HG02885 (cell line): Measurements from ENCODE around the gene ATXN1.

Experiments used
- ATAC-seq: cut with Tn5 transposase; IDR thresholded peaks from one replicate; pipeline ENCODE4 v1.9.1; 2021; ENCODE audit warnings: mild to moderate bottlenecking; ENCODE audit not compliant: unreplicated experiment, poor library complexity

The ATXN1 gene

DNA sequence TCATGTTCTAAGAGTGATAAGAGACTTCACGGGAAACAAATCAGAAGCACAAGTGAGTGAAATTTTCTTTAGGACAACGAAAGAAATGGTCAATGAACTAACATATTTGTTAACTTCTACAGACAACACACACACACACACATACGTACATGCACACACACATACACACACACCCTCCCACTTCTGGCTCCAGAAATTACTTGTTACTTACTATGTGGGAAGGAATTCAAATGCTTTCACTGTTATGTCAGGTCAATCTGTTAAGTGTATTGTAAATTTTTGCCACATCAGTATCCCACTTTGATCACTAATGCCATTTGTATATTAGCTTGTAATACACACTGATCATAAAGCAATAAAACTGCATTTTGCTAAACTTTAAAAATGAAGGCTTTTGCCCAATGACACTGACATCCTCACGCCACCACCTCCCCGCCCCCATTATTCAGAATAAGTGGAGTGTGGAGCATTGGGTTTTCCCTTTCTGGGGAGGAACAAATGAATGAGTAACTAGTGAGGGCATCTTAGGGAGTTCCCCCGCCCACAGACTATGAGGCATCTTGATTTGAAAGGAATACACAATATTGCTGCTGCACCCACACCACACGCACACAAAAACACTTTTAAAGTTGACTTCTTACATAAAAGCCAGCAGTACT, 76.2 kb downstream of the ATXN1 start:
- ATAC-seq = peak; percentile 59

DNA sequence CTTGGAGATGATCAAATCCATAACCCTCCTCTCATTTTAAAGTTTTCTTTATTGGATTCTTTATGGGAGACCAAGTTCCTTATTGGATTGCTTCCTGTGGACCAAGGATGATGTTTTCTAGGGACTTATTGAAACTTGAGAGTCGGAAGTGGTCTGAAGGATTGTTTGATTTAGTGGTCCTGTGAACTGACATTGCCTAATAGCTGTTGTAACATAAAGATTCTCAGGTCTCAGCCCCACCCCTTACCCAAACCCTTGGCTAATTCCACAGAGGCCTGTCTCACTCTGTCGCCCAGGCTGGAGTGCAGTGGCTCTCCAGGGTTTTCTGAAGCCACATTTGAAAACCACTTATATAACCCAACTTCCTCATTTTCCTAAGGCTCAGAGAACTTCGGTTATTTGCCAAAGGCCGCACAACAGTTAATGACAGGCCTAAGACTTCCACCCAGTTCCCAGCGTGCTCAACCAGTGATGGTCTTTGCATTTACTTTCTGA, 77.0 kb downstream of the ATXN1 start:
- no peak for ATAC-seq

DNA sequence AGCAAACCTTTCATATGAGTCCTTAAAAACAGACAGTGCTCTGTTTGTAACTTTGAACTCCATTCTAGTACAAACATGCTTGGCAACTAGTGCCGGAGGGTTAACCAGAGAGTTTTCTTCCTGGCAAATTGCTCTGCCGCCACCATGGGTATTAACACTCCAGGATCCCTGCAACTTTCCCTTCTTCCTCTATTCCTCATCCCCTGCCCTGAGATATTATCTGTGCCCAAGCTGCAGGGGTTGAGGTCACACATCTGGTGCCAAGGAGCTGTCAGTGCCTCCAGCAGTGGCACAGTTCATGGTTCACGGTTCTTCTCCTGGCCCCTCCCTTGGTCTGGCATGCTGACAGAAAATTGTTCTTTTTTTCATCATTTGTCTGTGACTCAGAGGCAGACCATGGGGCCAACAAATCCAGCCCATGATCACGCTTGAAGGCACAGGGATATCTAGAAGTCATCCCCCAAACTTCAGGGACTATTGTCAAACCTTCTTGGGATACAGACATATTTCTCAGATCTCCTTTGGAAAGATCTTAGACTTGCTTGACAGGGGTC, 77.5 kb downstream of the ATXN1 start:
- no peak for ATAC-seq

DNA sequence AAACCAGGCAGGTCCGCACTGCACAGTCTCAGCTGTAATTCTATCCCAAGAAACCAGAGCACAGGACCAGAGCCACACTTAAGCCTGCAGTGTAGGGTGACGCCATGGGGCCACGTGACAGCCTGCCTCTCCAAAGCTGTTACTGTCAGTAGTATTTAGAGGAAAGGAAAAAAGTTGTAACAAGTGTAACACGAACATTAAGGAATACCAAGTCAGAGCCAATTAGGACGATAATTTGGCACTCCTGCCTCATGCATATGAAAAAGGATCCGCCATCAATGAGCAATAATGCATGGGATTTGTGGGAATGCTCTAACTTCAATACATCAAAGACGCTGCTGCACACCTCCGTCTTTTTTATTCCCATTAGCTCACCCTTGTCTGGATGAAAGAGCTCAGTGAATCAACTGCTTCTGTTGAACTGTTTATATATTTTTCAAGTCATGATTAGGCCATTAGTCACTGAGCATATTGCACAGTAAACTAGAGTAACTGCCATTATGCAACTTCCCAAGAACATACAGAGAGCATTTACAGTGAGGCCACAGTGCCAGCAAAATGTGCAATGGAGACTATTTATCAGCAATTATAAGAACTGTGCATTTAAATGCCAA, 79.9 kb downstream of the ATXN1 start:
- ATAC-seq = no peak

DNA sequence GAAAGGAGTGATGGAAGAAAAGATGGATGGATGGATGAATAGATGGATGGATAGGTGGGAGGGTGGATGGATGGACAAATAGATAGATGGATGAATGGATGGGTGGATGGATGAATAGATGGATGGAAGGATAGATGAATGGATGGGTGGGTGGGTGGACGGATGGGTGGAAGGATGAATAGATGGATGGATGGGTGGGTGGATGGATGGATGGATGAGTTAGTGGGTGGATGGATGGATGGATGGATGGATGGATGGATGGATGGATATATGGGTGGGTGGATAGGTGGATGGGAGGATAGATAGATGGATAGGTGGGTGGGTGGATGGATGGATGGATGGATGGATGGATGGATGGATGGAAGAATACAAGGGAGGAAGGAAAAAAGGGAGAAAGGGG, 82.2 kb downstream of the ATXN1 start:
- no peak for ATAC-seq

DNA sequence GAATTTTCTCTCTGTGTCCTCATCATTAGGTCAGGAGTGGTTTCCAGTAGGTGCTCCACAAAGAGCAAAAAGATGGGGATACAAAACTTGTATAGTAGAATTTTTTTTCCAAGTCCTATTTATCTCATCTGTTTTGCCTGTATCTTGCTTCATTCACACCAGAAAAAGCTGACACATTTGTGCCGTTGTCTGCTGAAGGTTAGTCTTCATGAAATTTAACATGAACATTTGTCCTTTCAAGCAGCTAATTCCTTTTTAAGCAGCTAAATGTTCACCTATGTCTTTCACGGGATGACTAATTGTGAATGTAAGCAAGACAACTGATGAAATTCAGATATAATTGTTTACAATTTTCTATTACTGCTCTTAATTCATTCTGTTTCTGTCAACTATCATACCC, 83.8 kb downstream of the ATXN1 start:
- no peak for ATAC-seq

DNA sequence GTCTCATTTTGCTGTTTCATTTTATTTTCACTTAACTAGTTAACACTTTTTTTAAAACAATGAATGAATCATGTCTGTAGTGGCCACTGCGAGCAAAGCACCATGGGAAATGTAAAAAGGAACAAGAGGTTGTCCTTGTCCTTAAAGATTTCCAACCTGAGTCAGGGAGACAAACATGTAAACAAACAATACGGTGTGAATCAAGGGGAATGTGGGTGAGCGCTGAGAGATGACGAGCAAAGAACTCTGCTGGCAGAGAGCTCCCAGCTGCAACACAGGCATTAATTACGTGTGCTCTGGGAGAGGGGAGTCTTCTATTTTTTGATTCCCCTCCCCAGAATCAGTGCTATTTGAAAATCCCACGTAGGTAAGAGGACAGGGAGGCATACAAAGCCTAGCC, 84.3 kb downstream of the ATXN1 start:
- ATAC-seq = no peak

DNA sequence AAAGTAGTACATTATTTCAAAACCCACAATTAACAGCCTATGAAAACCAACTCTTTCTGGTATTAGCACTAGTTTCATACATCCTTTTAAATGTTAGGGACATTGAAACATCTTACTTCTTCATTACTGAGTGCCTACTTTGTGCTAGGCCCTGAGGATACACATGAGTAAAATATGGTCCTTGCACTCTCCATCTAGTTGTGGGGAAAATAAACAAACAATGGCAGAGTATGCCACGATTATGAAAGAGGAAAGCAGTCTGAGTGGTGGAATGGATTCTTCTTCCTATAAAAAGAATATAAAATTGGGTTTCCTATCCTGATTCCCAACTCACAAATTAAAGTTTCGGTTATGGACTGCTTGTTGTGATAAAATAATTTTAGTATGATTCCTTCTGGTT, 84.9 kb downstream of the ATXN1 start:
- ATAC-seq = no peak

DNA sequence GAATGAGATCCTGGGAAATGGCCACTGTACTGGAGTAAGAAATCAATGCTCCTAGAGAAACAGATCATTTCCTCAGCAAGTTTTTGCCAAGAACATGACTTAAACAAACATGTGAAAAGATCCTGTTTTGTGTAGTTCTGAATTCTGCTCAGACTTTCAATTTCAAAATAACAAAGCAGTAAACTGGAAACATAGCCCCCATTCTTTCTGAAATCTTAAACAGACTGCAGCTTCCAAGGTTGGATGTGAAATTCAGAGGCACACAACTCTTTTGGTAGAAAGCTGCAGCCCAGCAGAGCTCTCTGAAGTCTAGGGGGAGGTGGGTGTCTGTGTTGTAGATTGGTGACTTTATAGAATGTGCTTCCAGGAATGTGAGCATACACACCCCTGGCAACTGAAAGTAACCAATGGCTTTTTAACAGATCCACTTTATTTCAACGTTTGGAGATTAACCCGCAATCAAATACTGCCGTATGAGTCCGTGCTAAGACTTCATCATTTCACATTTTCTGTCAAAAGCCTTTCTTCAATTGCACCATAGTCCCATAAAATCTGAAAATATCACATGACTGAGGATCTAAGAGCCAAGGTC, 86.4 kb downstream of the ATXN1 start:
- ATAC-seq = no peak

DNA sequence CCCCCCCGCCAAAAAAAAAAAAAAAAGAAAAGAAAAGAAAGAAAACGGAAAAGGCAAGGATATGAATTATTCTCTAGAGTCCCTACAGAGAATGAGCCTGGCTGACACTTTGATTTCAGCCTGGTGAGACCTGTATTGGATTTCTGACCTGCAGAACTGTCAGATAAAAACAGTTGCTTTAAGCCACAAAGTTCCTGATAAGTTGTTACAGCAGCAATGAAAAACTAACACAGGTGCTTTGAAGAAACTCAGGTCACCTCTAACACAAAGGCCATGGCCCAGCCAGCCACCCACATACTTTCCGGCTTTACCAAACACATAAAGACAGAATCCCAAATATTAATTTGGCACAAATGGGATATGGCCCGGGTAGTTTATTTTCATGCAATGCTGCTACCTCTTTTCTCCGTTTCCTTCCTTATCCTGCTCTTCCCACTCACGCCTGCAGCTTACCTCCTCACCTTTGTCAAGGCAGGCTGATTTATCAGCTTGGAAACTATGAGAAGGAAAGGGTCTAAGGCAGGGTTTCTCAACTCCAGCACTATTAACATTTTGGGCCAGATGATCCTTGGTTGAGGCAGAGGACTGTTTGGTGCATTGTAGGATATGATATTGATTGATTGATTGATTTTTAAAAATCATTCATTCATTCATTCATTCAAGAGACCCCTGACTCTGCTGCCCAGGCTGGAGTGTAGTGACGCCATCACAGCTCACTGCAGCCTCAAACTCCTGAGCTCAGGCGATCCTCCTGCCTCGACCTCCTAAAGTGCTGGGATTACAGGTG, 88.1 kb downstream of the ATXN1 start:
- no peak for ATAC-seq

DNA sequence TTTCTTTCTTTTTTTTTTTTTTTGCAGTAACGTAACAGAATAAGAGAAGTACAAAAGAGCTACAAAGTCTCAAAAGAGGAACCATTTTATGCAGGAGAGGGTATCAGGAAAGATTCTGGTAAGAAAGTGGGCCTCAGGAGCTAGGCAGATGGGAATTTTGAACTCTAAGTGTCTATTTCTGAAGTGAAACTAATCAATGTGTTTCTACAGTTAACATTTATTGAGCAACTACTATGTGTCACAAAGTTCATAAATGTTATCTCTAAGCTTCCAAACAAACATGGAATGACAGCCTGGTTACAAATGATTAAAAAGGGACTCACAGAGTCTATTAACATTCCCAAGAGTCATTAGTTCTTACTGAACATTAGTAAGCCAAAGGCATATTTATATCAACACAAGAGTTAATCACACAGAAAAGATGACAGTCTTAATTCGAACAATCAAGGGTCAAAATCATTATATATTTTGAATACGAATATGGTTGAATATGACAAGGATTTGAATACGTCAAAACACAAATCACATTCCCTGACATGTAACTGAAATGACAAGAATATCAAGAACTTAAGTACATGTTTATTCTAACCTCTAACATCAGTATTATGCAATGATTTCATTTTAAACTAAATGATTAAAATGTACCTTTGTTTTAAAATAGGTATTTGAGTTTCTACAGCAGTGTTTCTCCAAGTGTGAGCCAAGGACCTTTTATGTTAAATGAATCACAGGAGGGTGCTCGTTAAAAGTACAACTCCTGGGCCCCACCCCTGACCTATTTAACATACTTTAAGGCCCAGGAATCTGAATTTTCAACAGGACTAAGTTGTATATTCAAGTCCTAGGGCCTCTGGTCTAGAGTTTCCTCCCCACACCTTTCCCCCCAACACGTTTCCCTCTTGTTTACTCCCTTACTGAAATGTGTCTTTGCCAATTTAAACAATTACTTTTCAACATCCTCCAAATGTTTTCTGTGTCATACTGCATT, 89.7 kb downstream of the ATXN1 start:
- ATAC-seq = no peak

DNA sequence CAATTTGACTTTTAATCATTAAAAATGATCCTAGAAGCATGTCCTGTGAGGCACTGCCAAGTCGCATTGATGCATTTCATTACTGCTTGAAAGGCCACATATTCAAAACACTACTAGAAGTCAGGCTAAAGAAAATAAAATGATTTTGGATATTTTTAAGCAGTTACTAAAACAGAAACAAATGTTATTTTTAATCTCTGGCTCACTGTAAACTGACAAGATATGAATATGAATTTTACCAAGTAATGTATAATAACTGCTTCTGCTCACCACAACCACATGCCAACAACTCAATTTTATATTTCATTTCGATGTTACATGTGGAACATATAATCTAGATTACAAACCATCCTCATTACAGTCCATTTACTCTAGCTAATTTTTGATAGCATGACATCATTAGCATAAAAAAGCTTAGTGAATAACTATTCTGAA, 90.6 kb downstream of the ATXN1 start:
- ATAC-seq = peak; percentile 66

DNA sequence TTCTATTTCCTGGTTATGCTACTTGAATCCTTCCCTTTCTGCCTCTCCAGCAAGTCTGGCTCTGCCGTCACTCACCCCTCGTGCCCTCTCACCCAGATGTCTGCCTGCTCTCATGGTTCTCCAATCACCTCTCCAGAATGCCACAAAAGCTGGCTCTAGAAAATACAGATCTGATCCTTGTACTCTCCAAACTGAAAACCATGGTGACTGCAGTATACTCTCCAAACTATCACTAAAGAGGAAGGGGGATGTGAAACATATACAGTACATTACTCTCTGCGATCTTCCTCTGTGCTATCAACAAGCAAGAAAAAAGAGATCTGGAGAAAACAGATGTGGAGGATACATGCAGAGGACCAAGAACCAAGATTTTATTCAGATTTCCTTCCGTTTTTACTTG, 91.1 kb downstream of the ATXN1 start:
- ATAC-seq = peak; percentile 76

DNA sequence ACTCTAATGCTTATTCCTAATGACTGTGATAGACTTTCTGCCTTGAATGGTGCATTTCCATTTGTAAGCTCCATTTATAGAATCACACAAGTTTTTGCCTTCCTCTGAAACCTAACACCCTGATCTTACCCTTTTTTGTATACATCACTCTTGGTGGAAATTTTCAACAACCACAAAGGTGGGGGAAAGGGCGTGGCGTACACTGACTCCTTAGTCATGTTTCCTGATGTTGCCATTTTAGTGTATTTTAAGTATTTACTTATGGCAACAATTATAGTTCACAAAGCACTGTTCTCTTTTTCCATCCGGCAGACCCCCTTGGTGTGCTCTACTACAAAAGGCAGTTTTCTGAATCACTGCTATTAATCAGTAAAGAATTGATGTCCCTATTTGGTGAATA, 92.0 kb downstream of the ATXN1 start:
- no peak for ATAC-seq

DNA sequence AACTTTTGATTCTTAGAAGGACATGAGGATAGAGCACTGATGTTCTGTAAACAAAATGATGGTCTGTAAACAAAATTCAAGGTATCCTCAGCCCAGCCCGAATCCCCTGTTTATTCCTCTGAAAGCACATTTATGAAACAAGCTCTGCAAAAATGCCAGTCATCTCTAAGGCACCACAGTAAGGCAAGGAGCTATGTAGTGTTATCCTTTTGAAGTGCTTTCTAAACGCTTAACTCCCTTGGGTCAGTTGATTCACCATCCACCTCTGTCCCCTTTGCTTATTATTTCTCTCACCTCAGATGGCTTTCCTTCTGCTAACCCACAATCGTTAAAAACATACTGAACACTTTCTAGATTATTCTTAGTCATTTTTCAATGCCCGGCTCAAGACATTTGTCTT, 93.8 kb downstream of the ATXN1 start:
- ATAC-seq = no peak

DNA sequence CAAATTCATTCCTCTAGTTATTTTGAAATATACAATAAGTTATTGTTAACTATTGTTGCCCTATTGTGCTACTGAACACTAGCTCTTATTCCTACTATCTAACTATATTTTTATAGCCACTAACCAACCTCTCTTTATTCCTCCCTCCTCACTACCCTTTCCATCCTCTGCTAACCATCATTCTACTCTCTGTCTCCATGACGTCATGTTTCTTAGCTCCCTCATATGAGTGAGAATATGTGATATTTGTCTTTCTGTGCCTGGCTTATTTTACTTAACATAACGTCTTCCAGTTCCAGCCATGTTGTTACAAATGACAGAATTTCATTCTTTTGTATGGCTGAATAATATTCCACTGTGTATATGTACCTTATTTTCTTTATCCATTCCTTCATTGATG, 95.3 kb downstream of the ATXN1 start:
- ATAC-seq = no peak

DNA sequence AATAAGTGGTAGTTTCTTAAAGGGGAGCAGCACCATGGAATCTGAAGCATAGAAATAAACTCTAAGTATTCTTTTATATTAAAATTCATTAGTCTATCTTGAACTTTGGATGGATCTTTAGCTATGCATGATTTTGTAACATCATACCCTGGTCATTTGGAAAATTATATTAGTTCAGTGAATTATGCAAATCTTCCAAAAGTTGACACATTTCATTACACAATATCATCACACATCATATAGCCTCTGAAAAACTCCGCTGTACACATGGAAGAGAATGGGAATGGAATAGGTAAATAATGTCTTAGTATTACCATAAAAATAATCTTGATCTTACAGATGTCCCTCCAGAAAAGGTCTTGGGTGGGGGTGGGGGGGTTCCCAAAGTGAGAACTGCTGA, 96.1 kb downstream of the ATXN1 start:
- no peak for ATAC-seq

DNA sequence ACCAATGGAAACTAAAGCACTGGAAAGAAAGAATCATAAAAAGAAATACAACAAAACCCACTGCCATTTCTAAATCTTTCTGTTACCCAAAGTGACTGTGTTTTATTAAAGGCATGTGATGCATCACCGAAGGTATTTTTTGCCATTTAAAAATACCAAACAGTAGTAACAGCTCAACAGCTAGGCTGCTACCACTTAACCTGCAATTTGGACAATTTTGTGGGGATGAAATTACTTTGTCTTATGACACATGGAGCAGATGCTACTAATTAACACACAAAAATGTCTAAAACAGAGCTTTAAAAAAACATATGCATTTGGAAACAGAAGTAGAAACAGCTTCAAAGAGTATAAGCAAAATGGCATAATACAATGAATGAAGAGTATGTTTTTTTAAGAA, 97.4 kb downstream of the ATXN1 start:
- no peak for ATAC-seq

DNA sequence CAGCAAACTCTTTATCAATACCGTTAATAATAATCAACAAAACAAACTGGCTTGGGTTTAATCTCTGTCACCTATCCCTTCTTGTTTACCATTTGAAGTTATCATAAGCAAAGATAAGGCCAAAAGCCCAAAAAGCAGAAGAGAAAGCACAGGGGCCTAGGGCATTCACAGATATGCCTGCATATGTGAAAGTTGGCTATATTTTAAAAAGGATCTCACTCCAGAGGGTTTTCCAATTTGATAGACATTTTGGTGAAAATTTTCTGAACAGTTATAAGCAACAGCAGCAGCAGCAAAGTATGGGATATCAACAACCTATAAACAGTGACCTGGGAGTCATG, 101.1 kb downstream of the ATXN1 start:
- ATAC-seq = peak; percentile 33
